ENCODE data around the gene ADPRHL1. TPM values are rescaled to one million over a fixed set of nuclear protein-coding genes. Genes with fewer than 3 reads are reported as not detected.

ADPRHL1 gene
- total and polyA plus RNA-seq, 2 experiments from 2014 or later = 1.0 to 1.1 TPM

DNA sequence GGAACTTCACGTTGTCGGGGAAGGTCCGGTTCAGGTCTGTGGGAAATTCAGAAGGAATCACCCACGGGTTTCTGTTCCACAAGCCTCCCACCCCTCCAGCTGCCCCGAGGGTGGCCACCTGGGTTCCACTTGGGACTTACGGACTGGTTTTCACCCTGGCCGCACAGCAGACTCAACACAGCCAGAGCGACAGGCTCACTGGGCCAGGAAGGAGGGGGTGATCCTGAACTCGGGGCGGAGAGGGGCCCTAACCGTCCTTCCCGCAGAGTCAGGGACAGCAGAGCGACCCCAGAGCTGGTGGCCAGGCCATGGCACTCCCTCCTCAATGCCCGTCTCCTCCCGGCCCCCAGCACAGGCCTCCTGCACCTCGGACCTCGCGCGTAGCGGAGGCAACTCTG is 102.4 kb downstream of the ADPRHL1 start:
- Histone ChIP-seq H3K4me1 (ENCODE audit: insufficient read depth) (no peaks in the 10 kb centered on the region), H3K79me2 (peaks cover 10% of the 10 kb centered on the region), H3K4me3 (no peak overlapping the region), H4K20me1 (ENCODE audit: insufficient read depth, poor library complexity, severe bottlenecking) (no peaks in the 10 kb centered on the region), H3K27me3 (no peaks in the 10 kb centered on the region), H2AFZ (no peak overlapping the region), H3K9me3 (ENCODE audit: low read depth) (no peaks in the 10 kb centered on the region), H3K9me2 (replicated peaks; ENCODE audit: insufficient read depth) (no peaks in the 10 kb centered on the region), H3K4me2 (no peak overlapping the region), H3K27ac (no peak overlapping the region), H3K36me3 (replicated peaks; ENCODE audit: insufficient read depth, low read depth) (no peaks in the 10 kb centered on the region)
- TF ChIP-seq CTCF (IDR thresholded peaks at IDR 0.05; ENCODE audit: poor library complexity) (no peak), EZH2phosphoT487 (IDR thresholded peaks at IDR 0.05; ENCODE audit: low read depth, severe bottlenecking, unreplicated experiment) (no peak), EZH2 (IDR thresholded peaks at IDR 0.05; ENCODE audit: borderline replicate concordance) (no peak)
- 98% methylated on average over 20 of the region's 20 CpGs for WGBS (ENCODE audit: low lambda C conversion rate, missing lambda C conversion rate)
- no peak for DNase-seq (ENCODE audit: low spot score)

- TF ChIP-seq EZH2phosphoT487 (IDR thresholded peaks at IDR 0.05; ENCODE audit: low read depth, severe bottlenecking, unreplicated experiment) (no peak), CTCF (IDR thresholded peaks at IDR 0.05; ENCODE audit: poor library complexity) (no peak), EZH2 (IDR thresholded peaks at IDR 0.05; ENCODE audit: borderline replicate concordance) (no peak)
- no peaks in the 10 kb centered on the region for H3K36me3 ChIP-seq (replicated peaks; ENCODE audit: insufficient read depth, low read depth)
- H3K4me2 ChIP-seq = no peak overlapping the region
- H3K27ac ChIP-seq = no peak overlapping the region
- H2AFZ ChIP-seq = no peak overlapping the region
- WGBS (ENCODE audit: low lambda C conversion rate, missing lambda C conversion rate) = 93% methylated on average over 32 of the region's 32 CpGs
- H3K9me3 ChIP-seq (ENCODE audit: low read depth) = no peaks in the 10 kb centered on the region
- no peaks in the 10 kb centered on the region for H3K4me1 ChIP-seq (ENCODE audit: insufficient read depth)
- DNase-seq (ENCODE audit: low spot score) = no peak
- H3K79me2 ChIP-seq = peaks cover 6% of the 10 kb centered on the region
- no peak overlapping the region for H3K4me3 ChIP-seq
- no peaks in the 10 kb centered on the region for H3K27me3 ChIP-seq
- H3K9me2 ChIP-seq (replicated peaks; ENCODE audit: insufficient read depth) = no peaks in the 10 kb centered on the region
- H4K20me1 ChIP-seq (ENCODE audit: insufficient read depth, poor library complexity, severe bottlenecking) = no peaks in the 10 kb centered on the region
Measured at GRCh38 chr13:113350065-113350937, 103.0 kb downstream of the ADPRHL1 start.

Small RNAs within 50 kb of the gene (small RNA-seq; reads per million reads assigned to genes)
- gene RNU1-16P = not detected

Other genes with a start within 250 kb of the ADPRHL1 start
- gene PCID2, start 244.8 kb downstream of the ADPRHL1 start, total RNA-seq = 55.4 and 64.9 TPM in 2 replicates
- 42.3 and 47.5 TPM in 2 replicates for gene PCID2, start 244.8 kb downstream of the ADPRHL1 start, polyA plus RNA-seq
- gene CUL4A, start 243.9 kb downstream of the ADPRHL1 start, total RNA-seq = 75.8 and 85.3 TPM in 2 replicates
- gene CUL4A, start 243.9 kb downstream of the ADPRHL1 start, polyA plus RNA-seq = 51.0 and 52.2 TPM in 2 replicates
- gene LAMP1, start 156.2 kb downstream of the ADPRHL1 start, total RNA-seq = 156 and 190 TPM in 2 replicates
- gene LAMP1, start 156.2 kb downstream of the ADPRHL1 start, polyA plus RNA-seq = 230 and 233 TPM in 2 replicates
- gene GRTP1, start 89.4 kb downstream of the ADPRHL1 start, total RNA-seq = 20.3 and 22.7 TPM in 2 replicates
- 20.4 and 22.1 TPM in 2 replicates for gene GRTP1, start 89.4 kb downstream of the ADPRHL1 start, polyA plus RNA-seq
- gene DCUN1D2, start 37.2 kb upstream of the ADPRHL1 start, total RNA-seq = 10.2 and 10.4 TPM in 2 replicates
- 4.1 and 8.4 TPM in 2 replicates for gene DCUN1D2, start 37.2 kb upstream of the ADPRHL1 start, polyA plus RNA-seq
- gene TFDP1, start 131.3 kb upstream of the ADPRHL1 start, total RNA-seq = 38.9 and 54.0 TPM in 2 replicates
- gene TFDP1, start 131.3 kb upstream of the ADPRHL1 start, polyA plus RNA-seq = 62.5 and 62.9 TPM in 2 replicates
- 15.9 and 16.2 TPM in 2 replicates for gene ATP4B, start 204.7 kb upstream of the ADPRHL1 start, total RNA-seq
- 7.0 and 30.8 TPM in 2 replicates for gene ATP4B, start 204.7 kb upstream of the ADPRHL1 start, polyA plus RNA-seq
- gene GRK1, start 213.7 kb upstream of the ADPRHL1 start, total RNA-seq = 0.16 and 0.17 TPM in 2 replicates
- 0.07 TPM in 1 of 2 replicates, not detected in the other for gene GRK1, start 213.7 kb upstream of the ADPRHL1 start, polyA plus RNA-seq